ENCODE results near the gene SDS. TPM values are rescaled to one million over a fixed set of nuclear protein-coding genes. Genes with fewer than 3 reads are reported as not detected.

The SDS gene
- polyA plus RNA-seq, 1 donor: 0.31 TPM

DNA sequence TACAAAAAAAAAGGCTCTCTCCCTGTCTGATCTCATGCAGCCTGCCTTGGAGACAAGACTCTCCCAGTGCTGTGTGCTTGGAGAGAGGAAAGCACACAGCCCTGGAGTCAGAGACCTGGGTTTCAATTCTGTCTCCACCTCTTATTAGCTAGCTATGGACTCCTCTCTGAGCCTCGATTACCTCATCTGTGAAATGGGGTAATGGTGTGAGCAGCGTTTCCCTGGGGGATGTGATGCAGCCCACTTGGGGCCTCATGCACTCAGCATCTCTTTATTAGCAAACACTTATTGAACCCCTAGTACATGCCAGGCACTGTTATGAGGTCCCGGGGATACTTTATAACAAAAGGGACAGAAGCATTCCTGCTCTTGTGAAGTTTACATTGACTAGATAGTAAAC, 12.5 kb downstream of the SDS start:
- DNase-seq: no peak
- Histone ChIP-seq H3K4me3 (ENCODE audit: low read length) (no peak overlapping the region), H3K27ac (ENCODE audit: low read length) (no peak overlapping the region), H3K27me3 (ENCODE audit: control insufficient read depth, insufficient read depth, low read length) (no peaks in the 10 kb centered on the region), H3K9me3 (ENCODE audit: control insufficient read depth, low read depth, low read length) (no peaks in the 10 kb centered on the region), H3K36me3 (ENCODE audit: control insufficient read depth, insufficient read depth, low read length) (peaks cover 18% of the 10 kb centered on the region), H3K4me1 (ENCODE audit: control insufficient read depth, insufficient read depth, low read length) (no peaks in the 10 kb centered on the region)
- no CpG with 5 or more reads among the region's 3 CpGs for WGBS (ENCODE audit: insufficient coverage, low lambda C conversion rate)

DNA sequence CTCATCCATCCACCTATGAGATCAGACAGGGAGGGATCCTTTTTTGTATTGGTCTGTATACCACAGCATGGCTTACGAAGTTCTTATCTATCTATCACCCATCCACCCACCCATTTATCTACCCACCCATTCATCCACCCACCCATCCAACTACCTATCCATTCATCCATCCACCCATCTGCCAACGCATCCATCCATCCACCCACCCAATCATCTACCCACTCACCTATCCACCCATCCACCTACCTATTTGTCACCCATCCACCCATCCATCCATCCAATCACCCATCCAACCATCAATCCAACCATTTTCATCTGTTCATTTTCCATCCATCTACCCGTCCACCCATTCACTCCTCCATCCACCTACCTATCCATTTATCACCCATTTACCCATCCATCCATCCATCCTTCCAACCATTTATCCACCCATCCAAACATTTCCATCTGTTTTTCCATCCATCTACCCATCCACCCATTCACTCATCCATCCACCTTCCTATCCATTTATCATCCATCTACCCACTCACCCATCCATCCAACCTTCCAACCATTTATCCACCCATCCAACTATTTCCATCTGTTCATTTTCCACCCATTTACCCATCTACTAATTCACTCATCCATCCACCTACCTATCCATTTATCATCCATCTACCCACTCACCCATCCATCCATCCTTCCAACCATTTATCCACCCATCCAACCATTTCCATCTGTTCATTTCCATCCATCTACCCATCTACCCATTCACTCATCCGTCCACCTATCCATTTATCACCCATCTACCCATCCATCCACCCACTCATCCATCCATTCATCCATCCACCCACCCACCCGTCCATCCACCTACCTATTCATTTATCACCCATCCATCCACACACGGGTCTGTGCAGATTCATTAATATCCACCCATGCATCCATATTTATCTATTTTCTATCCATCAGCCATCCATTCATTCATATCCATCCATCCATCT, 13.3 kb downstream of the SDS start:
- no peaks in the 10 kb centered on the region for H3K4me1 ChIP-seq (ENCODE audit: control insufficient read depth, insufficient read depth, low read length)
- no peak for DNase-seq
- H3K4me3 ChIP-seq (ENCODE audit: low read length): no peak overlapping the region
- no peaks in the 10 kb centered on the region for H3K9me3 ChIP-seq (ENCODE audit: control insufficient read depth, low read depth, low read length)
- no peak overlapping the region for H3K27ac ChIP-seq (ENCODE audit: low read length)
- H3K36me3 ChIP-seq (ENCODE audit: control insufficient read depth, insufficient read depth, low read length): peaks cover 21% of the 10 kb centered on the region
- H3K27me3 ChIP-seq (ENCODE audit: control insufficient read depth, insufficient read depth, low read length): no peaks in the 10 kb centered on the region
- 100% methylated on average over 6 of the region's 6 CpGs for WGBS (ENCODE audit: insufficient coverage, low lambda C conversion rate)

DNA sequence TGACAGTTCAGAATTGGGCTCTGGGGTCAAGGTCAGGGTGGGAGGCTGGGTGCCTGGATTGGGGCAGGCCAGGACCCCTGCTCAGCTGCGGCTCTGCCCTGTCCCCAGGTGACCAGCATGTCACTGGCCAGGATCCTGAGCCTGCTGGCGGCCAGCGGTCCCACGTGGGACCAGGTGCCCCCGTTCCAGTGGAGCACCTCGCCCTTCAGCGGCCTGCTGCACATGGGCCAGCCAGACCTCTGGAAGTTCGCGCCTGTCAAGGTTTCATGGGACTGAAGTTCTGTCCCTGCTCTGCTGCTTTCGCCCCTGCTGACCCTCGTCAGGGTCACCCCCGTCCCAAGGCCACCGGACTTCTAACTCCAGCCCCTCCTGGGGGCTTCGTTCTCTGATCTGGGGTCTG, 15.3 kb downstream of the SDS start:
- no peaks in the 10 kb centered on the region for H3K4me1 ChIP-seq (ENCODE audit: control insufficient read depth, insufficient read depth, low read length)
- no peak for DNase-seq
- no peak overlapping the region for H3K4me3 ChIP-seq (ENCODE audit: low read length)
- no peaks in the 10 kb centered on the region for H3K27me3 ChIP-seq (ENCODE audit: control insufficient read depth, insufficient read depth, low read length)
- no peak overlapping the region for H3K27ac ChIP-seq (ENCODE audit: low read length)
- no peaks in the 10 kb centered on the region for H3K9me3 ChIP-seq (ENCODE audit: control insufficient read depth, low read depth, low read length)
- H3K36me3 ChIP-seq (ENCODE audit: control insufficient read depth, insufficient read depth, low read length): peaks cover 30% of the 10 kb centered on the region
- WGBS (ENCODE audit: insufficient coverage, low lambda C conversion rate): no CpG with 5 or more reads among the region's 14 CpGs

DNA sequence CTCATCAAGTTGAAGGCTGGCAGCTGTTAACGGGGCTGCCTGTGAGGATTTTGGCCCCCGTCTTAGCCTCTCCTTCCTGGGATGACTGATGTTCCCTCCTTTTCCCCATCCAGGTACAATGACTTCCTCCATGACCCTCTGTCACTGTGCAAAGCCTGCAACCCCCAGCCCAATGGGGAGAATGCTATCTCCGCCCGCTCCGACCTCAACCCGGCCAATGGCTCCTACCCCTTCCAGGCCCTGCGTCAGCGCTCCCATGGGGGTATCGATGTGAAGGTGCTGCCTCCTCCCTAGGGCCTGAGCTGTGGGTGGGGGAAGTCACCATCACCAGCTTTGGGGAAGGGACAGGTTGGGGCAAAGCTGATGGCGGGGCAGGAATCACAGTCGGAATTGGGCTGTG, 16.1 kb downstream of the SDS start:
- DNase-seq: no peak
- Histone ChIP-seq H3K9me3 (ENCODE audit: control insufficient read depth, low read depth, low read length) (no peaks in the 10 kb centered on the region), H3K4me1 (ENCODE audit: control insufficient read depth, insufficient read depth, low read length) (no peaks in the 10 kb centered on the region), H3K27ac (ENCODE audit: low read length) (no peak overlapping the region), H3K27me3 (ENCODE audit: control insufficient read depth, insufficient read depth, low read length) (no peaks in the 10 kb centered on the region), H3K4me3 (ENCODE audit: low read length) (no peak overlapping the region), H3K36me3 (ENCODE audit: control insufficient read depth, insufficient read depth, low read length) (peaks cover 33% of the 10 kb centered on the region)
- no CpG with 5 or more reads among the region's 11 CpGs for WGBS (ENCODE audit: insufficient coverage, low lambda C conversion rate)

DNA sequence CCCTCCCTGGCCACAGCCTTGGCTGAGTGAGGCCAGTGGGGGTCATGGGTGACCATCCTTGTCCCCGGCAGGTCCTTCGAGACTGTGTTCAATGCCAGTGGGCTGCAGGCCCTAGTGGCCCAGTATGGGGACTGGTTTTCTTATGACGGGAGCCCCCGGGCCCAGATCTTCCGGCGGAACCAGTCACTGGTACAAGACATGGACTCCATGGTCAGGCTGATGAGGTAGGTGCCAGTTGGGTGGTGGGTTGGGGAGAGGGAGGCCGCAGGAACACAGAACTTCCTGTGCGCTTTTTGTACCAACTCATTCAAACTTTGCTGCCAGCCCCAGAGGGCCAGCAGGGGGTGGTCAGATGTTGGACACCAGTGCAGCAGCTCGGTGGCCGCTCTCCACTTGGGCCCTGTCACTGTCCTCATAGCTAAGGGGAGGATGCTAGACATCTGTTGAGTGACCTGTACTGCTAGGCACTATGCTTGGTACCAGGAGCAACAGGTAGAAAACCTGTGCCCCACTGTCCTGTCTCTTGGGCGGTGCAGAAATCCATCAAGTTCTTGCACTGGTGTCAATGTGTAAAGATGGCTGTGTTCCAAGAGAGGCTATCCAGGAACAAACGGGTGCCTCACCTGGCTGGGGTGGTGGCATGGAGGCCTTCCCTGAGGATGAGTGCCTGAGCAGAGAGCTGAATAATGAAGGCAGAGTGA, 16.7 kb downstream of the SDS start:
- DNase-seq: no peak
- H3K36me3 ChIP-seq (ENCODE audit: control insufficient read depth, insufficient read depth, low read length): peaks cover 33% of the 10 kb centered on the region
- H3K27me3 ChIP-seq (ENCODE audit: control insufficient read depth, insufficient read depth, low read length): no peaks in the 10 kb centered on the region
- no peaks in the 10 kb centered on the region for H3K4me1 ChIP-seq (ENCODE audit: control insufficient read depth, insufficient read depth, low read length)
- no peak overlapping the region for H3K27ac ChIP-seq (ENCODE audit: low read length)
- no peak overlapping the region for H3K4me3 ChIP-seq (ENCODE audit: low read length)
- WGBS (ENCODE audit: insufficient coverage, low lambda C conversion rate): no CpG with 5 or more reads among the region's 12 CpGs
- no peaks in the 10 kb centered on the region for H3K9me3 ChIP-seq (ENCODE audit: control insufficient read depth, low read depth, low read length)

DNA sequence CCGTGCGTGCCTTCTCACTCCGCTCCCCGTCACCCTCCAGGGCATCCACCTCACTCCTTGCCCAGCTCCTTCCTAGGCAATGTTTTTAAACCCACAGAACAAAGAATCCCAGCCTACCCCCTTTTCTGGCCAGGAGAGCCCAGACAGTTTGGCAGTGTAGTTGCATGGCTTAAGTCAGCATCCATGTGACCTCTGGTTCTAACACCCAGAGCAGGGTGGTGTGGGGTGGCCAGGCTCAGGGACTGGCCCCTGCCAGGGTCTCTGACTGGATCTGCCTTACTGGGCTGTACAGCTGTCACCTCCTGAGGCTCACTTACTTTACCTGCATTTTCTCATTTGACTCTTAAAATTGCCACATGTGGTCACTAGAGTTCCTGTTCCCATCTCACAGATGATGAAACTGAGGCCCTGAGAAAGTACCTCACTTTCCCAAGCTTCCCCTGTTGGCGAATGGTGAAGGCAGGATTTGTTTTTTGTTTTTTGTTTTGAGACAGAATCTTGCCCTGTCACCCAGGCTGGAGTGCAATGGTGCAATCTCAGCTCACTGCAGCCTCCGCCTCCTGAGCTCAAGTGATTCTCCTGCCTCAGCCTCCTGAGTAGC, 18.3 kb downstream of the SDS start:
- H3K36me3 ChIP-seq (ENCODE audit: control insufficient read depth, insufficient read depth, low read length): peaks cover 35% of the 10 kb centered on the region

DNA sequence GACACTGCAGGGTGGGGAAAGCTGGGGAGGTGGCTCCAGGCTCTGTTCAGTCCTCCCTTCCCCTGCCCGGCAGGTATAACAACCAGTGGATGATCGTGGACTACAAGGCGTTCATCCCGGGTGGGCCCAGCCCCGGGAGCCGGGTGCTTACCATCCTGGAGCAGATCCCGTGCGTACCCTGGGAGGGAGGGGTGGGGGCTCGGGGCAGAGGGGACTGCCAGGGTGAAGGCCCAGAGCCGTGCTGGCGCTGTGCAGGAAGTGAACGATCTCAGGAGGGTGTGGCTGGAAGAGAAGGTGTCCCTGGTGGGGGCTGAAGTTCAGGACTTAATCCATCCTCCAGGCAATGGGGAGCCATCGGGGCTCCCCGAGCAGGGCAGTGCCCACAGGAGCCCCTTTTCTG, 18.9 kb downstream of the SDS start:
- Histone ChIP-seq H3K27ac (ENCODE audit: low read length) (no peak overlapping the region), H3K4me3 (ENCODE audit: low read length) (no peak overlapping the region), H3K36me3 (ENCODE audit: control insufficient read depth, insufficient read depth, low read length) (peaks cover 35% of the 10 kb centered on the region)

More for the DNA sequence above, 18.3 kb downstream of the SDS start:
- H3K9me3 ChIP-seq (ENCODE audit: control insufficient read depth, low read depth, low read length): no peaks in the 10 kb centered on the region
- no CpG with 5 or more reads among the region's 6 CpGs for WGBS (ENCODE audit: insufficient coverage, low lambda C conversion rate)
- H3K27me3 ChIP-seq (ENCODE audit: control insufficient read depth, insufficient read depth, low read length): no peaks in the 10 kb centered on the region
- no peak for DNase-seq
- no peak overlapping the region for H3K4me3 ChIP-seq (ENCODE audit: low read length)
- H3K4me1 ChIP-seq (ENCODE audit: control insufficient read depth, insufficient read depth, low read length): no peaks in the 10 kb centered on the region
- H3K27ac ChIP-seq (ENCODE audit: low read length): no peak overlapping the region

DNA sequence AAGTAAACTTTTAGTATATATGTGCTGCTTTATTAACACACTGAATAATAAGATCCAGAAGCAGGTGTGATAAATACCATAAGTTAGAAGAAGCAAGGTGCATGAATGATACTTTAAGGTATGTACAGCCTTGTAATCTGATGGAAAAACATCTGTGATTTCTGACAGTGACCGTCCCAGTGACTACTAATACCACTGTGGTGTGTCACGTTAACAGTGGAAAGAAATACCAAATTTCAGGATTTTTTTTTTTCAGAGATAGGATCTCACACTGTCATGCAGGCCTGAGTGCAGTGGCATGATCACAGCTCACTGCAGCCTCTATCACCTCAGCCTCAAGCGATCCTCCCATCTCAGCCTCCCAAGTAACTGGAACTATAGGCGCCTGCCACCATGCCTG, 21.5 kb downstream of the SDS start:
- no peaks in the 10 kb centered on the region for H3K9me3 ChIP-seq (ENCODE audit: control insufficient read depth, low read depth, low read length)
- no peak overlapping the region for H3K27ac ChIP-seq (ENCODE audit: low read length)
- H3K4me3 ChIP-seq (ENCODE audit: low read length): no peak overlapping the region
- no peak for DNase-seq
- H3K36me3 ChIP-seq (ENCODE audit: control insufficient read depth, insufficient read depth, low read length): peaks cover 29% of the 10 kb centered on the region
- WGBS (ENCODE audit: insufficient coverage, low lambda C conversion rate): no CpG with 5 or more reads among the region's 4 CpGs
- no peaks in the 10 kb centered on the region for H3K27me3 ChIP-seq (ENCODE audit: control insufficient read depth, insufficient read depth, low read length)
- no peaks in the 10 kb centered on the region for H3K4me1 ChIP-seq (ENCODE audit: control insufficient read depth, insufficient read depth, low read length)

More for the DNA sequence above, 18.9 kb downstream of the SDS start:
- Histone ChIP-seq H3K4me1 (ENCODE audit: control insufficient read depth, insufficient read depth, low read length) (no peaks in the 10 kb centered on the region), H3K27me3 (ENCODE audit: control insufficient read depth, insufficient read depth, low read length) (no peaks in the 10 kb centered on the region), H3K9me3 (ENCODE audit: control insufficient read depth, low read depth, low read length) (no peaks in the 10 kb centered on the region)
- WGBS (ENCODE audit: insufficient coverage, low lambda C conversion rate): no CpG with 5 or more reads among the region's 14 CpGs
- no peak for DNase-seq

DNA sequence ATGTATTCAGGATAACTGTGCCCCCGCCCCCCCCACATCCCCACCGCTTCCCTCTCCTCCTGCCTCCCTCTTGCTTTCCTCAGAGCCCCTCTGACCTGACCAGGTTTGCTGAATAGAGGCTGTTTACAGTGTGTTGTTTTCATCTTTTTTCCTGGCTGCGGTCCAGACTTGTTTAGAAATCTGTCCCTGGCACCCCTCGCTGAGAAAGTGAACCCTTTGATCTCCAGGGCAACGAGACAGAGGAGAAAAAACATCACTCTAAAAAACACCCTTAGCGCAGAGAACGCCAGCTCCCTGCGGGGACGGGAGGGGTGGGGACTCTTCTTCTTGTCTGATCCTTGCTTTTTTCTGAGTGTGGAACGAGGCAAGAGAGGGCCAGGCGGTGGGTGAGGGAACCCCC, 22.5 kb downstream of the SDS start:
- no CpG with 5 or more reads among the region's 11 CpGs for WGBS (ENCODE audit: insufficient coverage, low lambda C conversion rate)
- Histone ChIP-seq H3K27me3 (ENCODE audit: control insufficient read depth, insufficient read depth, low read length) (no peaks in the 10 kb centered on the region), H3K36me3 (ENCODE audit: control insufficient read depth, insufficient read depth, low read length) (peaks cover 36% of the 10 kb centered on the region)

DNA sequence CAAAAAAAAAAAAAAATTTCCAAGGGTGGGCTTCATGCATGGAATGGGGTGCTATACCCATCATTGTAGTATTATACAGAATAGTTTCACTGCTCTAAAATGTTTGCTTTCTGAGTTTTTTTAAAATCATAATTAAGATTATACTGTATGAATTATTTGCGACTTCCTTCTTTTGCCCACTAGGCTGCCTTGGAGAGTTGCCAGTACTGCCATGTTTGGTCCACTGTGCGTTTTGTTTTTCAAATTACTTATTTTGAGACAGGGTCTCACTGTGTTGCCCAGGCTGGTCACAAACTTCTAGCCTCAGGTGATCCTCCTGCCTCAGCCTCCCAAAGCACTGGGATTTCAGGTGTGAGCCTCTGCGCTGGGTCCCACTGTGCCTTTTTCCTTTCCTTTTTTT, 25.4 kb downstream of the SDS start:
- no peak overlapping the region for H3K4me3 ChIP-seq (ENCODE audit: low read length)
- 100% methylated on average over 2 of the region's 3 CpGs for WGBS (ENCODE audit: insufficient coverage, low lambda C conversion rate)

More for the DNA sequence above, 22.5 kb downstream of the SDS start:
- Histone ChIP-seq H3K4me1 (ENCODE audit: control insufficient read depth, insufficient read depth, low read length) (no peaks in the 10 kb centered on the region), H3K4me3 (ENCODE audit: low read length) (no peak overlapping the region), H3K9me3 (ENCODE audit: control insufficient read depth, low read depth, low read length) (no peaks in the 10 kb centered on the region), H3K27ac (ENCODE audit: low read length) (no peak overlapping the region)
- no peak for DNase-seq

More for the DNA sequence above, 25.4 kb downstream of the SDS start:
- Histone ChIP-seq H3K36me3 (ENCODE audit: control insufficient read depth, insufficient read depth, low read length) (peaks cover 43% of the 10 kb centered on the region), H3K27me3 (ENCODE audit: control insufficient read depth, insufficient read depth, low read length) (no peaks in the 10 kb centered on the region), H3K9me3 (ENCODE audit: control insufficient read depth, low read depth, low read length) (no peaks in the 10 kb centered on the region), H3K27ac (ENCODE audit: low read length) (no peak overlapping the region), H3K4me1 (ENCODE audit: control insufficient read depth, insufficient read depth, low read length) (no peaks in the 10 kb centered on the region)
- no peak for DNase-seq
